ENCODE measurements around the gene PANK4.

The PANK4 gene

GRCh38 chr1:2561898-2562895 is 35.8 kb upstream of the PANK4 start:
- H3K9me3 ChIP-seq (ENCODE audit: severe bottlenecking): no peaks in the 10 kb centered on the region
- no peak for DNase-seq (ENCODE audit: low spot score)
- no peak for ATAC-seq (ENCODE audit: low read depth)
- peaks cover 11% of the 10 kb centered on the region for H3K27me3 ChIP-seq (ENCODE audit: insufficient read depth, poor library complexity, severe bottlenecking)
- H3K27ac ChIP-seq (ENCODE audit: poor library complexity, severe bottlenecking): no peak overlapping the region
- no peaks in the 10 kb centered on the region for H3K4me1 ChIP-seq (ENCODE audit: insufficient read depth, poor library complexity, severe bottlenecking)
- H3K36me3 ChIP-seq (ENCODE audit: low read depth): no peaks in the 10 kb centered on the region
- TF ChIP-seq CTCF (IDR thresholded peaks at IDR 0.05; ENCODE audit: poor library complexity, severe bottlenecking): no peak
- H3K4me3 ChIP-seq (ENCODE audit: severe bottlenecking): no peak overlapping the region

GRCh38 chr1:2561446-2561845 is 35.0 kb upstream of the PANK4 start:
- Histone ChIP-seq H3K4me3 (ENCODE audit: severe bottlenecking) (no peak overlapping the region), H3K36me3 (ENCODE audit: low read depth) (no peaks in the 10 kb centered on the region), H3K9me3 (ENCODE audit: severe bottlenecking) (no peaks in the 10 kb centered on the region), H3K27ac (ENCODE audit: poor library complexity, severe bottlenecking) (no peak overlapping the region), H3K4me1 (ENCODE audit: insufficient read depth, poor library complexity, severe bottlenecking) (no peaks in the 10 kb centered on the region), H3K27me3 (ENCODE audit: insufficient read depth, poor library complexity, severe bottlenecking) (peaks cover 10% of the 10 kb centered on the region)
- TF ChIP-seq CTCF (IDR thresholded peaks at IDR 0.05; ENCODE audit: poor library complexity, severe bottlenecking): no peak
- ATAC-seq (ENCODE audit: low read depth) (no peak), DNase-seq (ENCODE audit: low spot score) (no peak)

- no peak overlapping the region for H3K4me3 ChIP-seq (ENCODE audit: severe bottlenecking)
Measured at GRCh38 chr1:2560299-2561073, 34.1 kb upstream of the PANK4 start.

GRCh38 chr1:2559509-2560298 is 33.3 kb upstream of the PANK4 start:
- DNase-seq (ENCODE audit: low spot score) (no peak), ATAC-seq (ENCODE audit: low read depth) (no peak)
- Histone ChIP-seq H3K27ac (ENCODE audit: poor library complexity, severe bottlenecking) (no peak overlapping the region), H3K4me3 (ENCODE audit: severe bottlenecking) (no peak overlapping the region), H3K36me3 (ENCODE audit: low read depth) (no peaks in the 10 kb centered on the region), H3K4me1 (ENCODE audit: insufficient read depth, poor library complexity, severe bottlenecking) (peaks cover 5% of the 10 kb centered on the region), H3K27me3 (ENCODE audit: insufficient read depth, poor library complexity, severe bottlenecking) (no peaks in the 10 kb centered on the region), H3K9me3 (ENCODE audit: severe bottlenecking) (no peaks in the 10 kb centered on the region)
- TF ChIP-seq CTCF (IDR thresholded peaks at IDR 0.05; ENCODE audit: poor library complexity, severe bottlenecking): no peak

More at GRCh38 chr1:2560299-2561073, 34.1 kb upstream of the PANK4 start:
- Histone ChIP-seq H3K36me3 (ENCODE audit: low read depth) (no peaks in the 10 kb centered on the region), H3K27me3 (ENCODE audit: insufficient read depth, poor library complexity, severe bottlenecking) (peaks cover 2% of the 10 kb centered on the region), H3K4me1 (ENCODE audit: insufficient read depth, poor library complexity, severe bottlenecking) (peaks cover 5% of the 10 kb centered on the region), H3K27ac (ENCODE audit: poor library complexity, severe bottlenecking) (no peak overlapping the region), H3K9me3 (ENCODE audit: severe bottlenecking) (no peaks in the 10 kb centered on the region)
- no peak for TF ChIP-seq CTCF (IDR thresholded peaks at IDR 0.05; ENCODE audit: poor library complexity, severe bottlenecking)
- DNase-seq (ENCODE audit: low spot score) (no peak), ATAC-seq (ENCODE audit: low read depth) (no peak)

Measured in RWPE2 (cell line).